T-helper 1 cell (primary cell): Measurements from ENCODE around the gene IQCC.

Experiments
- DNase-seq, 5 donors: peaks; one replicate each; pipeline ENCODE4 v3.0.0-alpha.2; 2012 to 2020

Gene IQCC

GRCh38 chr1:32195972-32196823 is 9.3 kb upstream of the IQCC start:
- DNase-seq: peak in 1 of 5 donors; percentile 44

- no peak for DNase-seq
These were observed 8.4 kb upstream of the IQCC start for GRCh38 chr1:32197074-32197473.

- no peak for DNase-seq
These were observed 7.6 kb upstream of the IQCC start for GRCh38 chr1:32197837-32198236.

- DNase-seq: no peak
These were observed 7.0 kb upstream of the IQCC start for GRCh38 chr1:32198237-32199042.

- no peak for DNase-seq
These were observed 6.3 kb upstream of the IQCC start for GRCh38 chr1:32199043-32199716.

- no peak for DNase-seq
These were observed 5.8 kb upstream of the IQCC start for GRCh38 chr1:32199717-32200072.

- DNase-seq: peak in 4 of 5 donors; percentile 27 to 54 (median 42)
These were observed 5.1 kb upstream of the IQCC start, which contains the start of gene CCDC28B for GRCh38 chr1:32200226-32201010. TSS of gene CCDC28B (plus strand) at chr1:32200595. CDS start at chr1:32201936, 1,341 bp downstream.

- DNase-seq: peak; percentile 56 to 76 (median 65)
These were observed 4.2 kb upstream of the IQCC start for GRCh38 chr1:32201011-32201855.

GRCh38 chr1:32204943-32205361 is 519 bp upstream of the IQCC start:
- DNase-seq: no peak

GRCh38 chr1:32208469-32208868 is 3.0 kb downstream of the IQCC start:
- DNase-seq: no peak

GRCh38 chr1:32208891-32209328 is 3.4 kb downstream of the IQCC start, which contains the start of gene DCDC2B:
TSS of gene DCDC2B (plus strand) at chr1:32209089. CDS start at chr1:32209094, 5 bp downstream.
- DNase-seq: no peak

- peak in 4 of 5 donors; percentile 29 to 64 (median 44) for DNase-seq
These were observed 10.4 kb downstream of the IQCC start for GRCh38 chr1:32215629-32216480.

- DNase-seq: no peak
These were observed 11.1 kb downstream of the IQCC start for GRCh38 chr1:32216566-32216965.

- DNase-seq: no peak
These were observed 13.6 kb downstream of the IQCC start for GRCh38 chr1:32219022-32219421.

- DNase-seq: no peak
These were observed 15.5 kb downstream of the IQCC start for GRCh38 chr1:32220746-32221580.

- DNase-seq: no peak
These were observed 16.1 kb downstream of the IQCC start for GRCh38 chr1:32221581-32221979.

GRCh38 chr1:32221980-32222755 is 16.7 kb downstream of the IQCC start, which contains the start of the genes EIF3I and TMEM234:
TSS of gene EIF3I (plus strand) at chr1:32222407. CDS start at chr1:32222442, 35 bp downstream.
TSS of gene TMEM234 (minus strand) at chr1:32222353. CDS start at chr1:32222322, 31 bp downstream.
- peak; percentile 80 to 91 (median 86) for DNase-seq

GRCh38 chr1:32223683-32224082 is 18.2 kb downstream of the IQCC start:
- no peak for DNase-seq
